ENCODE results near the gene TTC7B. TPM values are rescaled to one million over a fixed set of nuclear protein-coding genes. Genes with fewer than 3 reads are reported as not detected.

Gene TTC7B
- total and polyA plus RNA-seq, 2 donors (not counting 1 experiment from before 2014, with no cell fraction given): 0.36 to 3.2 TPM

DNA sequence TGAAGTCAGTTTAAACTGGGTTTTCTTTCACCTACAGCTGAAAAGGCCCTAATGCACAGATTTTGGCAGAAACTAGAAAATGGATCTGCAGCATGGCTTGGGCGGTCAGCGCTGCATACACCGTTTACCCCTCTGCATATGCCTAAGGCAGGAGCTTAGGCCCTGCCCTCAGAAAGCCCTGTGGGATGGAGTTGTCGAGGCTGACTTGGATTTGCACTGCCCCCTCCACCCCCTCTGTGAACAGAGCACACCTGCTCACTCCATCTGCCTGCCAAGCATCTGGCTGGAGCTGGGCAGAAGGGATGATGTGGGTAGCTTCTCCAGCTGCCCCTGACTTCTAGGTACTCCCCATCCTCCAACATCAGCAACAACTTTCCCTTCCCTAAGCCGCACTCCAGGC, 41.9 kb downstream of the TTC7B start:
- ATAC-seq (ENCODE audit: low read depth) (no peak), DNase-seq (no peak)
- Histone ChIP-seq H3K4me3 (ENCODE audit: control extremely low read depth in 1 of 5, extremely low read depth in 1 of 5, insufficient read depth in 1 of 5, low read depth in 2 of 5, low read length in 4 of 5) (no peak overlapping the region), H3K9me3 (ENCODE audit: control extremely low read depth in 1 of 3, control insufficient read depth in 2 of 3, insufficient read depth in 1 of 3, low read length in 2 of 3) (peaks cover 0 to 3% (median 0%) of the 10 kb centered on the region in 3 donors), H3K4me2 (replicated peaks; ENCODE audit: low read depth, low read length, poor library complexity, severe bottlenecking) (no peak overlapping the region), H3K27me3 (replicated peaks in 1 of 4; ENCODE audit: control extremely low read depth in 1 of 4, control insufficient read depth in 3 of 4, insufficient read depth in 4 of 4, low read length in 3 of 4) (no peaks in the 10 kb centered on the region), H3K4me1 (ENCODE audit: control insufficient read depth in 2 of 2, insufficient read depth in 2 of 2, low read length in 2 of 2) (no peaks in the 10 kb centered on the region), H3K27ac (ENCODE audit: low read length in 2 of 2) (no peak overlapping the region), H3K79me2 (ENCODE audit: control insufficient read depth, insufficient read depth, low read length) (no peaks in the 10 kb centered on the region), H2AFZ (ENCODE audit: insufficient read depth, low read depth, low read length, poor library complexity, severe bottlenecking) (no peak overlapping the region), H4K20me1 (ENCODE audit: control insufficient read depth, insufficient read depth, low read length, poor library complexity, severe bottlenecking) (no peaks in the 10 kb centered on the region), H3K36me3 (replicated peaks in 1 of 2; ENCODE audit: control extremely low read depth in 1 of 2, control insufficient read depth in 1 of 2, extremely low read depth in 1 of 2, insufficient read depth in 2 of 2, low read length in 1 of 2) (no peaks in the 10 kb centered on the region), H3K9ac (ENCODE audit: low read length) (no peak overlapping the region)
- TF ChIP-seq, protein P1, sequence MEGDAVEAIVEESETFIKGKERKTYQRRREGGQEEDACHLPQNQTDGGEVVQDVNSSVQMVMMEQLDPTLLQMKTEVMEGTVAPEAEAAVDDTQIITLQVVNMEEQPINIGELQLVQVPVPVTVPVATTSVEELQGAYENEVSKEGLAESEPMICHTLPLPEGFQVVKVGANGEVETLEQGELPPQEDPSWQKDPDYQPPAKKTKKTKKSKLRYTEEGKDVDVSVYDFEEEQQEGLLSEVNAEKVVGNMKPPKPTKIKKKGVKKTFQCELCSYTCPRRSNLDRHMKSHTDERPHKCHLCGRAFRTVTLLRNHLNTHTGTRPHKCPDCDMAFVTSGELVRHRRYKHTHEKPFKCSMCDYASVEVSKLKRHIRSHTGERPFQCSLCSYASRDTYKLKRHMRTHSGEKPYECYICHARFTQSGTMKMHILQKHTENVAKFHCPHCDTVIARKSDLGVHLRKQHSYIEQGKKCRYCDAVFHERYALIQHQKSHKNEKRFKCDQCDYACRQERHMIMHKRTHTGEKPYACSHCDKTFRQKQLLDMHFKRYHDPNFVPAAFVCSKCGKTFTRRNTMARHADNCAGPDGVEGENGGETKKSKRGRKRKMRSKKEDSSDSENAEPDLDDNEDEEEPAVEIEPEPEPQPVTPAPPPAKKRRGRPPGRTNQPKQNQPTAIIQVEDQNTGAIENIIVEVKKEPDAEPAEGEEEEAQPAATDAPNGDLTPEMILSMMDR (IDR thresholded peaks at IDR 0.05): no peak
- TF ChIP-seq EZH2 (IDR thresholded peaks at IDR 0.05; ENCODE audit: borderline replicate concordance, insufficient read depth, low read depth, low read length, poor library complexity, severe bottlenecking): no peak
- H3K9me3 Mint-ChIP-seq (ENCODE audit: insufficient read depth): no peaks in the 10 kb centered on the region
- intact Hi-C loops (cut with micrococcal nuclease): no loop called here
- H3K27ac Mint-ChIP-seq: no peak overlapping the region
- no peak overlapping the region for H3K4me3 Mint-ChIP-seq
- ChIA-PET CTCF (no interaction called here), POLR2A (no interaction called here)
- no peaks in the 10 kb centered on the region for H3K4me1 Mint-ChIP-seq
- H3K27me3 Mint-ChIP-seq: no peaks in the 10 kb centered on the region
- 96% methylated on average over 4 of the region's 5 CpGs for WGBS (ENCODE audit: insufficient coverage)

DNA sequence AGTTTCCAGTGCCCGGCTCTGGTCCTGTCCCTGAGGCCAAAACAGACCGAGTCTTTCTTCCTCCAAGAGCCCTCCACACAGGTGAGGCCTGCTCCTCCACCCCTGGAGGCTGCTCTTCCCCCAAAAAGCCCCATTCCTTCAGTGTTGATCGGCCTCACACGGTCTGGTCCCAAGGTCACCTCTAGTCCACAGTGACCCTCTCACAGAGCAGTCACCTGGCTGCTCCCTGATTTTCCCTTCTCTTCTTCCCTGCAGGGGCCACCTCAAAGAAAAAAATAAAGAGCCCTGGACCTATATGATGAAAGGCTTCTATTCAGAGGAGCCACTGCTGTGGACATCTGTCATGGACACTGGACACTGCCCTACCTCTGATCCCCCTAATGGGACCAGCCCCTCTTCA, 42.5 kb downstream of the TTC7B start:
- Mint-ChIP-seq H3K4me1 (no peaks in the 10 kb centered on the region), H3K9me3 (ENCODE audit: insufficient read depth) (no peaks in the 10 kb centered on the region), H3K4me3 (no peak overlapping the region), H3K27me3 (no peaks in the 10 kb centered on the region), H3K27ac (no peak overlapping the region)
- Histone ChIP-seq H3K36me3 (replicated peaks in 1 of 2; ENCODE audit: control extremely low read depth in 1 of 2, control insufficient read depth in 1 of 2, extremely low read depth in 1 of 2, insufficient read depth in 2 of 2, low read length in 1 of 2) (no peaks in the 10 kb centered on the region), H3K9ac (ENCODE audit: low read length) (no peak overlapping the region), H3K27me3 (replicated peaks in 1 of 4; ENCODE audit: control extremely low read depth in 1 of 4, control insufficient read depth in 3 of 4, insufficient read depth in 4 of 4, low read length in 3 of 4) (no peaks in the 10 kb centered on the region), H3K4me1 (ENCODE audit: control insufficient read depth in 2 of 2, insufficient read depth in 2 of 2, low read length in 2 of 2) (no peaks in the 10 kb centered on the region), H4K20me1 (ENCODE audit: control insufficient read depth, insufficient read depth, low read length, poor library complexity, severe bottlenecking) (no peaks in the 10 kb centered on the region), H3K4me3 (ENCODE audit: control extremely low read depth in 1 of 5, extremely low read depth in 1 of 5, insufficient read depth in 1 of 5, low read depth in 2 of 5, low read length in 4 of 5) (no peak overlapping the region), H2AFZ (ENCODE audit: insufficient read depth, low read depth, low read length, poor library complexity, severe bottlenecking) (no peak overlapping the region), H3K4me2 (replicated peaks; ENCODE audit: low read depth, low read length, poor library complexity, severe bottlenecking) (no peak overlapping the region), H3K79me2 (ENCODE audit: control insufficient read depth, insufficient read depth, low read length) (no peaks in the 10 kb centered on the region), H3K27ac (ENCODE audit: low read length in 2 of 2) (no peak overlapping the region), H3K9me3 (ENCODE audit: control extremely low read depth in 1 of 3, control insufficient read depth in 2 of 3, insufficient read depth in 1 of 3, low read length in 2 of 3) (peaks cover 0 to 3% (median 0%) of the 10 kb centered on the region in 3 donors)
- no peak for DNase-seq
- ChIA-PET POLR2A (no interaction called here), CTCF (no interaction called here)
- intact Hi-C loops (cut with micrococcal nuclease): no loop called here
- TF ChIP-seq, protein P1 (IDR thresholded peaks at IDR 0.05): no peak
- TF ChIP-seq EZH2 (IDR thresholded peaks at IDR 0.05; ENCODE audit: borderline replicate concordance, insufficient read depth, low read depth, low read length, poor library complexity, severe bottlenecking): no peak
- ATAC-seq (ENCODE audit: low read depth): no peak
- WGBS (ENCODE audit: insufficient coverage): 92% methylated on average over 4 of the region's 4 CpGs
